ENCODE results near the gene CARNS1.

CARNS1 gene

GRCh38 chr11:67415501-67416304 lies at the start of gene CARNS1:
Gene CARNS1 (plus strand): TSS chr11:67415678. CDS start chr11:67416200, 522 bp downstream.
- no peak for DNase-seq (ENCODE audit: low read depth)

GRCh38 chr11:67365736-67366444 lies 49.6 kb upstream of the CARNS1 start:
- DNase-seq (ENCODE audit: low read depth), result no peak

GRCh38 chr11:67366546-67366945 lies 48.9 kb upstream of the CARNS1 start:
- DNase-seq (ENCODE audit: low read depth), result no peak

GRCh38 chr11:67366961-67367760 lies 48.3 kb upstream of the CARNS1 start:
- no peak for DNase-seq (ENCODE audit: low read depth)

GRCh38 chr11:67367761-67368227 lies 47.7 kb upstream of the CARNS1 start:
- no peak for DNase-seq (ENCODE audit: low read depth)

GRCh38 chr11:67368621-67369020 lies 46.9 kb upstream of the CARNS1 start:
- DNase-seq (ENCODE audit: low read depth), result no peak

GRCh38 chr11:67369275-67369674 lies 46.2 kb upstream of the CARNS1 start:
- DNase-seq (ENCODE audit: low read depth), result no peak

GRCh38 chr11:67369801-67370284 lies 45.6 kb upstream of the CARNS1 start:
- DNase-seq (ENCODE audit: low read depth), result peak; percentile 56

- peak; percentile 59 for DNase-seq (ENCODE audit: low read depth)
Measured at GRCh38 chr11:67370351-67371076, 45.0 kb upstream of the CARNS1 start.

GRCh38 chr11:67371189-67371910 lies 44.1 kb upstream of the CARNS1 start:
- peak; percentile 65 for DNase-seq (ENCODE audit: low read depth)

GRCh38 chr11:67371911-67372320 lies 43.6 kb upstream of the CARNS1 start:
- DNase-seq (ENCODE audit: low read depth), result no peak

- DNase-seq (ENCODE audit: low read depth), result no peak
Measured at GRCh38 chr11:67372321-67372992, 43.0 kb upstream of the CARNS1 start.

GRCh38 chr11:67372993-67373647 lies 42.4 kb upstream of the CARNS1 start, which contains the start of gene CLCF1:
Gene CLCF1 (minus strand): TSS chr11:67373598. CDS start chr11:67373539, 59 bp downstream.
- DNase-seq (ENCODE audit: low read depth), result peak; percentile 67

GRCh38 chr11:67373648-67374570 lies 41.6 kb upstream of the CARNS1 start:
- DNase-seq (ENCODE audit: low read depth), result peak; percentile 97

- DNase-seq (ENCODE audit: low read depth), result no peak
Measured at GRCh38 chr11:67374571-67375281, 40.8 kb upstream of the CARNS1 start.

- no peak for DNase-seq (ENCODE audit: low read depth)
Measured at GRCh38 chr11:67375320-67376055, 40.0 kb upstream of the CARNS1 start.

All from iris pigment epithelial cell (primary cell).